WI38 (cell line): Measurements from ENCODE around the gene DPP4.

Experiments
- H3K4me3 ChIP-seq: 2 replicates; pipeline ENCODE4 v1.5.1; 2011; ENCODE audit warnings: low read depth, mild to moderate bottlenecking, control low read depth, low read length
- CTCF ChIP-seq: IDR thresholded peaks from 2 replicates; pipeline ENCODE4 v1.5.1; 2012; ENCODE audit warnings: low read depth, mild to moderate bottlenecking, control low read depth, low read length

The DPP4 gene

DNA sequence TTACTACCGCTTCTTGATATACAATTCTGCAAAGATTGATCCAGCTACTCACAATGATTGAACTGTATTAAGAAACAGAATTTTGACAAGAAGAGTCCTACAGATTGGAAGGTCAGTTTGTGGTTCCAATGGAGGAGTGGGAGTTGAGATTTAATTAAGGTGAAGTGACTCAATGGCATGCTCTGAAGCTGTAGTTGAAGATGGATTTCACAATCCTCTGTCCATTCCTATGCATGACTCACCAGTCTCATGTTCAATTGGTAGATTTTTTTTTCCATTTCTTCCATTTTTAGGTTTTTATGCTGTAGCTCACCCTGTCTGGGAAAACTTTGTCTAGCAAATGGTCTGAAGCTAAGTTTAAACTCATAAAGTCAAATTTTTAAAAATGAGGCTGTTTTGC, 83.3 kb downstream of the DPP4 start:
- TF ChIP-seq CTCF: no peak
- no peak overlapping the region for H3K4me3 ChIP-seq

GRCh38 chr2:161990036-161990435, 84.0 kb downstream of the DPP4 start:
- TF ChIP-seq CTCF: no peak

GRCh38 chr2:161988589-161988988, 85.4 kb downstream of the DPP4 start:
- no peak for TF ChIP-seq CTCF
- no peak overlapping the region for H3K4me3 ChIP-seq

More at GRCh38 chr2:161990036-161990435, 84.0 kb downstream of the DPP4 start:
- no peak overlapping the region for H3K4me3 ChIP-seq

DNA sequence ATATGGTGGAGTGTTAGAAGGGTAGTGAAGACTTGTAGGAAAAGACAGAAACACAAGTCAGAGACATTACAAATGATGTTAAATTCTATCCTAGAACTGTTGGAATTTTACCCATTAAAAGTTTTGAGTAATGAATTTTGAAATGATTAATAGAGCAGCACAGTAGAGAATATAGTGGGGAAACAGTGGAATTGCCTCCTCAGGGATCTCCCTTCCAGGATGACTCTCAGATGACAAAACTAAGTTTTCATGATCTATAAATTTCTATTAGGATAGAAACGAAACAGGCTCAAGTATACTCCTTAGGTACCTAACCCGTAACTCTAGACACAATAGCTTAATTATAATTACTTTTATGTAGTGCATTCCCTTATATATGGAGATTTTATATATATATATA, 86.7 kb downstream of the DPP4 start:
- no peak for TF ChIP-seq CTCF
- H3K4me3 ChIP-seq: no peak overlapping the region

GRCh38 chr2:161983866-161984265, 90.1 kb downstream of the DPP4 start:
- no peak for TF ChIP-seq CTCF
- H3K4me3 ChIP-seq: no peak overlapping the region

DNA sequence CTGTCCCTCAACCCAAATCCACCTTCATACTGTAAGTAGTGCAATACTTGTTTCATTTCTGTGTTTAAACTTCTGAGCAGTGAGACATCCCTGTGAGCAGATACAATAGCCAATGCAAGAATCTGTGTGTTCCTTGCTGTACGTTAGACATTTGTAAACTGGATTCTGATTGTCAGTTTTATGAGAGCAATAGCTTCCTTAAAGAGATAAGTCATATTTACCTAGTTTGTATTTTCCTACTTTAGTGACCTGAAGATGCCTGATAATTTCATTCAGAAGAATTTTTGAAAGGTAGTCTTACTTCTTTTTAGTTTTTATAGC, 90.7 kb downstream of the DPP4 start:
- no peak for TF ChIP-seq CTCF
- H3K4me3 ChIP-seq: no peak overlapping the region

- H3K4me3 ChIP-seq: no peak overlapping the region
- no peak for TF ChIP-seq CTCF
Observed at GRCh38 chr2:161982548-161983330, 91.3 kb downstream of the DPP4 start.
